Sigmoid colon (tissue), 7 donors: ENCODE data around the gene DTD2. TPM values are rescaled to one million over a fixed set of nuclear protein-coding genes. Genes with fewer than 3 reads are reported as not detected.

Experiments
- DNase-seq: peaks from one replicate; pipeline ENCODE4 v3.0.0-alpha.2; 2019
- H3K27ac ChIP-seq, 4 donors: fragments of 200-600 bp; sonication (generic); one replicate each; pipeline ENCODE4 v1.5.1; 2016 to 2019; ENCODE audit warnings: mild to moderate bottlenecking in 1 of 4
- H3K27me3 ChIP-seq, 3 donors: fragments of 200-600 bp; sonication (generic); one replicate each; pipeline ENCODE4 v1.5.1; 2019; ENCODE audit warnings: mild to moderate bottlenecking in 1 of 3
- H3K36me3 ChIP-seq, 4 donors: fragments of 200-600 bp; sonication (generic); one replicate each; pipeline ENCODE4 v1.5.1; 2016 to 2019
- H3K4me1 ChIP-seq, 4 donors: fragments of 200-600 bp; sonication (generic); one replicate each; pipeline ENCODE4 v1.5.1; 2017 to 2019
- H3K4me3 ChIP-seq, 4 donors: fragments of 200-600 bp; sonication (generic); one replicate each; pipeline ENCODE4 v1.5.1; 2017 to 2019; ENCODE audit warnings: mild to moderate bottlenecking in 2 of 4, moderate library complexity in 1 of 4
- H3K9me3 ChIP-seq, 4 donors: fragments of 200-600 bp in 3 of 4; sonication (generic) in 3 of 4; one replicate each; pipeline versions ENCODE4 v1.5.1 to v1.6.1; 2013 to 2019
- EP300 ChIP-seq, 4 donors: sonication (generic); formaldehyde crosslinking; IDR thresholded peaks; one replicate each; pipeline ENCODE4 v1.6.1; 2017; ENCODE audit warnings: antibody characterized with exemption in 4 of 4
- POLR2A ChIP-seq, 2 donors: fragments of 450-650 bp; IDR thresholded peaks; one replicate each; pipeline ENCODE4 v1.6.1; 2016; ENCODE audit warnings: antibody characterized with exemption in 2 of 2, mild to moderate bottlenecking in 2 of 2, moderate library complexity in 2 of 2
- POLR2AphosphoS5 ChIP-seq, 4 donors: sonication (generic); formaldehyde crosslinking; IDR thresholded peaks; one replicate each; pipeline ENCODE4 v1.6.1; 2017; ENCODE audit warnings: antibody characterized with exemption in 4 of 4
- WGBS, 2 donors: extraction: QIAGEN DNeasy Blood & Tissue Kit; methylation state at CpG; one replicate each; pipeline ENCODE4 v1.1.7; 2013; 5-methylcytosine and 5-hydroxymethylcytosine counted together
- intact Hi-C: fragments of 100-400 bp; cut with DNase I; formaldehyde crosslinking; loops from one replicate; pipeline ENCODE4 v1.15.1; 2023
- polyA plus RNA-seq, 3 donors: library from polyadenylated mRNA; stranded (reverse); fragments of 200-250 nt; gene quantifications; one replicate each; pipeline ENCODE4 v1.2.3, GENCODE V29; 2013
- total RNA-seq, 4 donors: library from RNA; depleted of rRNA; stranded (reverse); fragments of >200 nt; gene quantifications; one replicate each; pipeline ENCODE4 v1.1.0, GENCODE V29; 2016
- TF ChIP-seq, protein P1 (sequence below), 4 experiments: fragments of 450-650 bp in 3 of 4; fragments of 200-600 bp in 1 of 4; IDR thresholded peaks; one replicate each; pipeline ENCODE4 v1.5.1; 2016 to 2019; ENCODE audit warnings: antibody characterized with exemption in 4 of 4, mild to moderate bottlenecking in 3 of 4, moderate library complexity in 2 of 4
- donor health status: healthy with polysubstance abuse.
- donor health status: Bipolar disorder and iron deficiency.
- donor health status: healthy.

Gene DTD2
- total and polyA plus RNA-seq, 7 donors: 10.8 to 31.6 (median 26.0) TPM

DNA sequence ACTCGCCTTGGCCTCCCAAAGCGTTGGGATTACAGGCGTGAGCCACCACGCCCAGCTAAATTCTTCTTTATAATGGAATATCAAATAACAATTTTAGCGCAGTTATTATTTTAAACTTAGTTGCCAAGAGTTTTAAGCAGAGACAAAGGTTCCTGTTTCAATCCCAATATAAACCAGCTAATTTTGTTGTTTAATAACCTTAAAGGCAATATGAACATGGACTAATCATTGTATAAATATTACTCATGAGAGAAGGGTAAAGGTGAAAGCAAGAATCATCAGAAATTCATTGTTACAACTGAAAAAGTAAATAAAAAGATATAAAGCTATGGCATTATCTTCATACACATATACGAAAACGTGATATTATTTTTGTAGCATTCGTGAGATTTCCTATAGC lies 8.2 kb downstream of the DTD2 start:
- TF ChIP-seq, protein P1, sequence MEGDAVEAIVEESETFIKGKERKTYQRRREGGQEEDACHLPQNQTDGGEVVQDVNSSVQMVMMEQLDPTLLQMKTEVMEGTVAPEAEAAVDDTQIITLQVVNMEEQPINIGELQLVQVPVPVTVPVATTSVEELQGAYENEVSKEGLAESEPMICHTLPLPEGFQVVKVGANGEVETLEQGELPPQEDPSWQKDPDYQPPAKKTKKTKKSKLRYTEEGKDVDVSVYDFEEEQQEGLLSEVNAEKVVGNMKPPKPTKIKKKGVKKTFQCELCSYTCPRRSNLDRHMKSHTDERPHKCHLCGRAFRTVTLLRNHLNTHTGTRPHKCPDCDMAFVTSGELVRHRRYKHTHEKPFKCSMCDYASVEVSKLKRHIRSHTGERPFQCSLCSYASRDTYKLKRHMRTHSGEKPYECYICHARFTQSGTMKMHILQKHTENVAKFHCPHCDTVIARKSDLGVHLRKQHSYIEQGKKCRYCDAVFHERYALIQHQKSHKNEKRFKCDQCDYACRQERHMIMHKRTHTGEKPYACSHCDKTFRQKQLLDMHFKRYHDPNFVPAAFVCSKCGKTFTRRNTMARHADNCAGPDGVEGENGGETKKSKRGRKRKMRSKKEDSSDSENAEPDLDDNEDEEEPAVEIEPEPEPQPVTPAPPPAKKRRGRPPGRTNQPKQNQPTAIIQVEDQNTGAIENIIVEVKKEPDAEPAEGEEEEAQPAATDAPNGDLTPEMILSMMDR (IDR thresholded peaks at IDR 0.05): no peak
- no peak for TF ChIP-seq EP300 (IDR thresholded peaks at IDR 0.05)
- no peak for TF ChIP-seq POLR2A (IDR thresholded peaks at IDR 0.05)
- no peak for TF ChIP-seq POLR2AphosphoS5 (IDR thresholded peaks at IDR 0.05)
- intact Hi-C loops: no loop called here
- Histone ChIP-seq H3K36me3 (peaks cover 0 to 52% (median 9%) of the 10 kb centered on the region in 4 donors), H3K4me3 (no peak overlapping the region), H3K27ac (no peak overlapping the region), H3K4me1 (peaks cover 0 to 13% (median under 1%) of the 10 kb centered on the region in 4 donors), H3K27me3 (no peaks in the 10 kb centered on the region), H3K9me3 (no peaks in the 10 kb centered on the region)
- WGBS, 2 donors: 73 to 85% methylated on average over 8 of the region's 8 CpGs
- no peak for DNase-seq

DNA sequence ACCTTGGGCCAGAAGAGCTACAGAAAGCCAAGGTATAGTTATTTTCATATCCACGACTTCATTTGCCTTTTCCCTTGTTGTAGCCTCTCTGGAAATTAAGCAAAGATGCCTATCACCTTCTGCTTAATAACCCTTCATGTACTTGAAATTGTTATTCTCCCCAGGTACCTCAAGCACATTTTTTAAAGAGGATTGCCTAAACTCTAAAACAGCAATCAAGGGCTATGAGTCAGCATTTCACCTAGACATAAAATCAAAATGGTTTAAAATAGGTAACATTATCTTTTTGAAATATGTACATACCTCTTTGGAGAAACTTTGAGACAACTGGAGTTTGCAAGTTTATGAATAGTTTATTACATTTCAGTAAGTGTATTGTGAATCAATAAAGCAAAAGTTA lies 11.6 kb downstream of the DTD2 start:
- no peak overlapping the region for H3K27ac ChIP-seq
- no peak overlapping the region for H3K4me3 ChIP-seq
- no peaks in the 10 kb centered on the region for H3K27me3 ChIP-seq
- H3K9me3 ChIP-seq: no peaks in the 10 kb centered on the region
- TF ChIP-seq EP300 (IDR thresholded peaks at IDR 0.05) (no peak), POLR2AphosphoS5 (IDR thresholded peaks at IDR 0.05) (no peak), POLR2A (IDR thresholded peaks at IDR 0.05) (no peak)
- TF ChIP-seq, protein P1 (IDR thresholded peaks at IDR 0.05): no peak
- DNase-seq: no peak
- H3K36me3 ChIP-seq: peaks cover 0 to 27% (median 0%) of the 10 kb centered on the region in 4 donors
- peaks cover 0 to 23% (median 7%) of the 10 kb centered on the region in 4 donors for H3K4me1 ChIP-seq
- intact Hi-C loops: no loop called here
- WGBS, 2 donors: 95 to 97% methylated on average over 1 of the region's 1 CpG

DNA sequence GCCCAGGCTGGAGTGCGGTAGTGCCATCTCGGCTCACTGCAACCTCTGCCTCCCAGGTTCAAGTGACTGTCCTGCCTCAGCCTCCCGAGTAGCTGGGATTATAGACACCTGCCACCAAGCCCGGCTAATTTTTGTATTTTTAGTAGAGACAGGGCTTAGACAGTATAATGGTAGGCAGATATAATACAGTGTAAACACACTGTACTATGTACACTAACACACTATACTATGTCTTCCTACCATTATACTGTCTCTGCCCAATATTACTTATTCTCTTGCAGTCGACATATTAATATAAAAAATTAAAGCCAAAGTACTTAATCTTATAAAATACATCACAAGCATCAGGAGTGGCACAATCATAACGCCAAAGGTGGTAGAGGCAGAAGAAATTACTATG lies 15.0 kb downstream of the DTD2 start:
- 93 to 95% methylated on average over 6 of the region's 6 CpGs for WGBS, 2 donors
- Histone ChIP-seq H3K9me3 (no peaks in the 10 kb centered on the region), H3K4me3 (no peak overlapping the region), H3K36me3 (peaks cover 0 to 9% (median 0%) of the 10 kb centered on the region in 4 donors), H3K27ac (peak overlapping the region in 2 of 4 donors; percentile 51 to 56), H3K4me1 (peaks cover 0 to 15% (median 7%) of the 10 kb centered on the region in 4 donors), H3K27me3 (no peaks in the 10 kb centered on the region)
- intact Hi-C loops: no loop called here
- TF ChIP-seq POLR2A (IDR thresholded peaks at IDR 0.05) (no peak), EP300 (IDR thresholded peaks at IDR 0.05) (no peak), POLR2AphosphoS5 (IDR thresholded peaks at IDR 0.05) (no peak)
- TF ChIP-seq, protein P1 (IDR thresholded peaks at IDR 0.05): no peak
- DNase-seq: no peak

DNA sequence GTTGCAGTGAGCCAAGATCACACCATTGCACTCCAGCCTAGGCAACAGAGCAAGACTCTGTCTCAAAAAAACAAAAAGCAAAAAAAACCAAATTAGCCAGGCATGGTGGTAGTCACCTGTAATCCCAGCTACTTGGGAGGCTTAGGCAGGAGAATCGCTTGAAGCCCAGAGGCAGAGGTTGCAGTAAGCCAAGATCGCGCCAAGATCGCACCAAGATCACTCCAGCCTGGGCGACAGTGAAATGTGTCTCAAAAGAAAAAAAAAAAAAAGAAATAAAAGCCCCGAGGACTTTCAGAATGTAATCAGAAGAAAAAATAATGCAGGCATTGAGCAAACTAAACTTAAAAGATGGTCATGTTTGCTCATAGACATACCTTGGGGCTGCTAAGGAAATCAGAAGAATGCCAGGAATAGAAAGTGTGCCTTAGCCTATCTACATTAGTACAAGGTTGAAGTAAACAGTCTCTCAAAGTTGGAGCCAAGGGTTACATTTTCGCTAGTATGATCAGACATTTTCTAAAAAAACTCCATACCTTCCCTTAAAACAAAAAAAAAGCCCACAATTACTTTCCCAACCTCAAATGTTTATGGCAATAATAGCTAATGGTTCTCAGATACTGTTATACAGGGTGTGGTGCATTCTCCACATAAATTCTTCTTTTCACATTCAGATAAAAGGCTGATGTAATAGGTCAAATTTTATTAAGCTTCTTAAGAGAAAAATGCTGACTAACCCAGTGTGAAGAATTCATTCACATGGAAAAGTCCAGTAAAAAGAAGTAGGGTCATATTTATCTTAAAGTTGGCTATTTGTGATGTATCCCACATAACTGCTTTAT lies 15.8 kb downstream of the DTD2 start:
- H3K27me3 ChIP-seq: no peaks in the 10 kb centered on the region
- 88 to 95% methylated on average over 7 of the region's 7 CpGs for WGBS, 2 donors
- peaks cover 0 to 15% (median 7%) of the 10 kb centered on the region in 4 donors for H3K4me1 ChIP-seq
- H3K27ac ChIP-seq: peak overlapping the region in 3 of 4 donors; percentile 2 to 56 (median 51)
- TF ChIP-seq EP300 (IDR thresholded peaks at IDR 0.05): no peak
- no peak for TF ChIP-seq POLR2A (IDR thresholded peaks at IDR 0.05)
- TF ChIP-seq, protein P1 (IDR thresholded peaks at IDR 0.05): no peak
- TF ChIP-seq POLR2AphosphoS5 (IDR thresholded peaks at IDR 0.05): no peak
- no peak for DNase-seq
- H3K4me3 ChIP-seq: no peak overlapping the region
- H3K9me3 ChIP-seq: no peaks in the 10 kb centered on the region
- H3K36me3 ChIP-seq: peaks cover 0 to 2% (median 0%) of the 10 kb centered on the region in 4 donors
- intact Hi-C loops: no loop called here
